ENCODE data around the gene CACNA1A.

The CACNA1A gene

DNA sequence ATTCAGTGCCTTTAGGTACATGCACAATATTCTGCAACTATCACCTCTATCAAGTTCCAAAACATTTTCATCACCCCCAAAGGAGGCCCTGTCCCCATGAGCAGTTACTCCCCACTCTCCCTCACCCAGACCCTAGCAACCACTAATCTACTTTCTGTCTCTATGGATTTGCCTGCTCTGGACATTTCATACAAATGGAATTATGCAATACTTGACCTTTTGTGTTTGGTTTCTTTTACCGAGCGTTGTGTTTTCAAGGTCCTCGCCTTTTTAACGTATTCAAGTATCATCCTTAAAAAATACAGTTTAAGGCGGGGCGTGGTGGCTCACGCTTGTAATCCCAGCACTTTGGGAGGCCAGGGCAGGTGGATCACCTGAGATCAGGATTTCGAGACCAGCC is 196.4 kb downstream of the CACNA1A start:
- no peak for DNase-seq (ENCODE audit: low spot score)

DNA sequence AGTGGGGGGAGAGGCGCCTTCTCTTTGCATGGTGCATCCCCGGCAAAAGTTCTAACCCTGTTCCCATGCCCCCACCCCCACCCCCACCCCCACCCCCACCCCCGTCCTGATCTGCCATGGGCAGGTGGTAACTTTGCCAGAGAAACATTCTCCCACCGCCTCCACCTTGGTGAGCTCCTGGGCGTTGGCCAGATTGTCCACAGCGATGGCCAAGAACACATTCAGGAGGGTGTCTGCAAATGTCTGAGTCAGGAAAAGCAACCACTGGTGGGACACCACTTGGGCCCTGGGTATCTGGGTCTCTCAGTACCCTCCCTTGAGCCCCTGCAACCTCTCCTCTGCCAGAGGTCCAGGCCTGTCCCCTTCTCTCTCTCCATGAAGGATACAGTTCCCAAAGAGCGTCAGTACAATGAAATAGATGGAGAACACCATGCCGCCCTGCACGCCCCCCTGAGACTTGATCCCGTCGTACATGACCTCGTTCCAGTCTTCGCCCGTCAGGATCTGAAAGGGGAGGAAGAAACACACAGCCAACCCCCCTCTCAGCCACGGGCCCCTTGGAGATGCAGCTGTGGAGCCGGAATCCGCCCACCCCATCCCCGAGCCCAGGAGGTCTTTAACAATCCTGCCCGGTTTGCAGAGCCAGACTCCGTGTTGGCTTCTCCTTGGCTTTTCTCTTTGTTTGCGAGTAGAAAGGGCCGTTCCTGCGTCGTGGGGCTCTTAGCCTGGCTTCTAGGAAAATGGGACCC is 202.7 kb downstream of the CACNA1A start:
- no peak for DNase-seq (ENCODE audit: low spot score)

DNA sequence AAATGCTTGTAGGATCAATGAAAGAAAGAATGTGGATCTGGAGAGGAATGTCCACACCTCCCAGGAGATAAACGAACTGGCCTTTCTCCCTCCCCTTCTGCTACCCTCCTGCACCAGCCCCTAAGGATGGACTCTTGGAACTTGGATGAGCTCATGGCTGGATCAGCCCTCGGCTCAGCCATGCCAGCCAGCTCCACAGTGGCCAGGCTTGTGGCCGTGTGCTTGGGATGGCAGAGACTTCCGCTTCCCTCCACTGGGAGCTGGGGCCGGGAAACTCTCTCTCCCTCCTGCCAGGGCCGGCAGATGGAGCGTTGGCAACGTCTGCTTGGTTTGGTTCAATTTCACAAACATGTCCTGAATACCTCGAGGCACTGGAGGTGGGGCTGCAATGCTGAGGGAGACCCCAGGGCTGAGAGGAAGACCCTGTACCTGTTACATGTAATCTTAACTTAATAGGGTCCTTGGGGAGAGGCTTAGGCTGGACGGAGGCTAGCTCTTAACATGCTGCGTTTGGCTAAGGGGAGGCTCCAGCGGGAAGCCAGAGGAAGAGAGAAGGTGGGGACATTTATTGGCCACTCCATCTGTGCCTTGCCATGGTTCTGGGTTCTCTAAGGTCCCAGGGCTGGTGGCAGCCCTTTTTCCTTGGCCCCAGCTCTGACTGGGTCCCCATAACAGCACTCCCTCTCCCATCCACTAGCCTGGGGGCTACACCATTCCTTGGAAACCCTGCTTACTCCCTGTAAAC is 203.6 kb downstream of the CACNA1A start:
- no peak for DNase-seq (ENCODE audit: low spot score)

DNA sequence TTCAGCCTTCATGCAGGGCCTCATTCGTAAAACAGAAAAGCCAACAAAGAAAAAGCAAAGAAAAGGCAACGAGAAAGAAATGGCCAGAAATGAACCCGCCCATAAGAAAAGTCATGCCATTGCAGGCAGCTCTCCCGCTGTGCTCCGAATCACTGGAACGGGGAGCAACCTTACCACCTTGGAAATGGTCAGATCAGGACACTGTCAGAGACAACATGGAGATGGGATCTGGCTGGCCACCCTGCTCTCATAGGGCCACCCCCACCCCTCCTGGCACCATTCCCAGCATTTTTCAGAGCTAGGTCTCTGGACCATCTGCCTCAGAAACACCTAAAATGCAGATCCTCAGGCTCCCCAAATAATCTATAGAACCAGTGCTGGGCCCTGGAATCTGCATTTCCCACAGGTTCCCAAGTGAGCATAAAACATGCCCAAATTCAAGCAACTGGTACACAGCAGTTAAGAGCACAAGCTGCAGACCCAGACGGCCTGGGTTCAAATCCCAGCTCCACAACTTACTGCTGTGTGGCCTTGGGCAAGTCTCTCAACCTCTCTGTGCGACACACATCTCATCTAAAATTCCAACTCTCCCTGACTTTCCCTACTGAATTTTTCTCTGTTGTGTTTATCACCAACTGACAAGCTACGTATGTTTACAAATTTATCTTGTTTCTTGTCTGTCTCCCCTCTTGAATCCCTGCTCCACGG is 204.5 kb downstream of the CACNA1A start:
- DNase-seq (ENCODE audit: low spot score): no peak

DNA sequence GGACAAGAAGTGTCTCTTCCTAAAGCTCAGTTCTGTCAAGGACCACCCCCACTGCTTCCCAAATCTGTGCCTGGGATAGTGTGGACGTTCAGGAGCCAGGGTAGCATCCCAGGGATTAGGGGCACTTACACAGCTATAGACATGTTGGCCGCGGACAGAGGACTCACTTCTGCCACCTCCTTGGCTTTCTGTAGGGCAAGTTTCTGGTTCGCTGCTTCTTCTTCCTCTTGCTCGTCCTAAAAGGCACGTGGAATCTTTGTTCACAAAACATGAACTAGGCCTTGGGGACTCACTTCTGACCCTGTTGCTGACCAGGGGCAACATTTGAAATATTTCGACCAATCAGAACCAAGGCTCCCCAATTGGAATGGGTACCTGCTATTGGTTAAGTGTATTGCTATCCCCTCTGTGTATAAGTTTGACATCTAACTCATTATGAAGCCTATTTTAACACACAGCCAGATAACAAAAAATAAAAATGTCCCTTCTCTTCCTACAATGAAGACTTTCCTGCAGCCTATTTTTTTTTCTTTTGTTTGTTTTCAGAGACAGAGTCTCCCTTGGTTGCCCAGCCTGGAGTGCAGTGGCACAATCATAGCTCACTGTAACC is 205.8 kb downstream of the CACNA1A start:
- DNase-seq (ENCODE audit: low spot score): no peak

DNA sequence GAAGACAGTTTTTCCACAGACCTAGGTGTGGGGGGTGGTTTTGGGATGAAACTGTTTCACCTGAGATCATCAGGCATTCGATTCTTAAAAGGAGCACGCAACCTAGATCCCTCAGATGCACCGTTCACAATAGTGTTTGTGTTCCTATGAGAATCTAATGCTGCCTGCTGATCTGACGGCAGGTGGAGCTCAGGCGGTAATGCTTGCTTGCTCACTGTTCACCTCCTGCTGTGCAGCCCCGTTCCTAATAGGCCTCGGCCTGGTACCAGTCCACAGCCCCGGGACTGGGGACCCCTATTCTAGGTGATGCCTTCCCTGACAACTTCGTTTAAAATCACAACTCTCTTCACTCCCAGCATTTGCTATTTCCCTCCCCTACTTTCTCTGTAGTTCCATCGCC is 206.4 kb downstream of the CACNA1A start:
- no peak for DNase-seq (ENCODE audit: low spot score)

DNA sequence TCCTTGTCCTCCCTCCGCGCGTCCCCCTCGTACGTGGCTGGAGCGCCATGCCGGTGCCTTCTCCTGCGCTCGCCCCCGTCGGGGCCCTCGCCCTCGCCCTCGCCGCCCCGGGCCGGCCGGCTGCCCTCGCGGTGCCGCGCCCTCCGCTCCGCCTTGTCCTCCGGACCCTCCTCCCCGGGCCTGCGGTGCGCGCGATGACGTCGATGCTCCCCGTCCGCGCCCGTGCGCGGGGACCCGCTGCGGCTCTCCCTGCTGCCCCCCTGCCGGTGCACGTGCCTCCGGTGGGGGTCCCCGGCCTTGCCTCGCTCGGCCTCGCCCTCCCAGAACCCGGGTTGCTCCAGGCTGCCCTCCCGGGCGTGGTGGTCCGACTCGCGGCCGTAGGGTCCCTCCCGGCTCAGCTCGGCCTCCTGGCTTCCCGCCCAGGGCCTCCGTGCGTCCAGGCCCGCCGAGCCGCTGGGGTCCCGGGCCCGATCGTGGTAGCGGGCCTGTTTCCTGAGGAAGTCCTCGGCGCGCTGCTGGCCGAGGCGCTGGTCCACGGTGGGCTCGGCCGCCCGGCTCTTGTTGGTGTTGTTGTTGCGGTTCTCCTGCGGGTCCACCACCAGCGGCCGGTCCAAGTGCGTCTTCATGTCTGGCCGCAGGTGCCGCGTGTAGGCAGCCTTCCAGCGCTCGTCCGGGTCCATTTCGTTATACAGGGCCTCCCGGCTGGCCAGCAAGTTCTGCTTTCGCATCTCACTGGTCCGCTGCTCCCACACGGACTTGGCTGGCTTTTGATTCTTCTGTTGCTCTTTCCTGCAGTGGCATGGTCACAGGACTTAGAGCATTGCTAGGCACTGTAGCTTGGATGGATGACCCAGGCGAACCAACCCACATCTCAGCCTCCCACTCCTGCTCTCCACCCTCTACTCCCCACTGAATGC is 207.5 kb downstream of the CACNA1A start:
- DNase-seq (ENCODE audit: low spot score): no peak

DNA sequence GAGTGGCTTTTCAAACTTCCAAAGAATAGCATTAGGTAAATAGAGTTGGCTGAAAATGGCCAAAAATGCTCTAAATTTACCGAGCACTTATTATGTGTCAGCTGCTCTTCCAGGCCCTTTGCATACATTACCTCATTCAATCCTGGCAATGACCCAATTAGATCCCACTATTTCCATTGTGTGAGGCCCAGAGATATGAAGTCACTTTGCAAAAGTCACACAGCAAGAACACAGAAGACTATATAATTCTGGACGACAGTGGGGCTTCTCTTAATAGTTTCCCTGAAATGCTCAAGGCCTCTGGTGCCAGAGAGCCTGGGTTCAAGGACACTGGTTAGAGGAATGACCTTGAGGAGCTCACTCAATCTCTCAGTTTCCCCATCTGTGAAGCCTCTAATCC is 209.3 kb downstream of the CACNA1A start:
- no peak for DNase-seq (ENCODE audit: low spot score)

DNA sequence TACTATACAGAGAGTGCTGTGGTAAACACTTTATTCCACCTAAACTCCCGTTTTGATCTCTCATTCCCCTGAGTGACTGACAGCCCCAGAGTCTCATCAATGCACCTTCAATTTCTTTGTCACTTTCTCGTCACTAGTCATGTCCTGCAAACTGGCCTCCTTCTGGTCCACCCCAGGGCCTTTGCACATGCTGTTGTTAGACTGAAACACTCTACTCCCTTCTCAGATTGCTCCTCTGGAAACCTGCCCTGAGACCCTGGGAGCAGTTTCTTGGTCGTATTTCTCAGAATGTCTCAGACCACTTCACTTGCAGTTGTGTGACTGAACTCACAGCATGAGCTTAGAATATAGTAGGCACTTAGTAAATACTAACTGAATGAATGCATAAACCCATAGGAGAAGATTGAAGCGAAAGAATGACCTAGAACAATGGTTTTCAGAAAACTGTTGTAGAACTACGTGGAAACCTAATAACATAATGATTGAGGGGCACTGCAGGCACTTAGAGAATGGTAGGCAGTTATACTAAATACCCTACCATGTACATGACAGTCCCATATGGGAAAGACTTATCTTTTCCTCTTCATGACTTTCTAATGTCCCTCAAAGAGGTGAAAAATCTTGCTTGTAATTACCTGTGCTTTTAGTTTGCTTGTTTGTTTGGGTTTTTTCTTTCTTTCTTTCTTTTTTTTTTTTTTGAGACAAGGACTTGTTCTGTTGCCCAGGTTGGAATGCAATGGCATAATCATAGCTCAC is 211.3 kb downstream of the CACNA1A start:
- no peak for DNase-seq (ENCODE audit: low spot score)

DNA sequence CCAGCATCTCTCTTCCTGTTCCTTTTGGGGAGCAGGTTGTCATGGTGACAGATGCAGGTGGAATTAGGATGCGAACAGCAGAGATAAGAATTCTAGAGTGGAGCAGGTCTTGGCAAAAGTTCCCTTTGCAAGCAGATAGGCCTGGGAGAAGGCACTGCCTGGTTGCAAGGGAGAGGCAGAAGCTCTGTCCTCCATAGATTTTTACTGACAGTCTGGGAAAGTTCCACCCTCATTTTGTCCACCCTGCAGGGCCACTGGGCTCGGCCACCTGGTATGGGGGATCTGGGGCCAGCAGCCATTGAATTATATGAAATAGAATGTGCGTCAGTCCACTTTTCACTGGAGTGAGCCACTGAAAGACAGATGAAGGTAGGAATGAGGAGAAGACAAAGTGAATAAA is 214.4 kb downstream of the CACNA1A start:
- DNase-seq (ENCODE audit: low spot score): no peak

DNA sequence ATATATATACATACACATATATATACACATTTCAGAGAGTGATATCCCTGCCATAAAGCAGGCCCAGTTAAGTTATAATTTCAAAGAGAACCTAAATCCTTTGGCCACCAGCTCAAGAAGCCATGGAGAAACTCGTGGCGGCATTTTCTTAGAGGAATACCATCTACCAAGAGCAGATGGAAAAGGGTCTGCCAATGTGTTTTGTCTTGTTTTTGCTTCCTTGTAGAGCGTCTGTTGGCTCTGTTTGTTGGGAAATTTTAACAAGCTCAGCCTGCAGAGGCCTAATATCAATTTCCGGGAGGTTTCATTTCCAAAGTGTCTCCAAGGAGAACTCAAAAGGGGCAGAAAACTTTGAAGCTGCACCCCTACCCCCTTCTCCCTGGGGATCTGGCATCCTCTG is 215.5 kb downstream of the CACNA1A start:
- DNase-seq (ENCODE audit: low spot score): no peak

DNA sequence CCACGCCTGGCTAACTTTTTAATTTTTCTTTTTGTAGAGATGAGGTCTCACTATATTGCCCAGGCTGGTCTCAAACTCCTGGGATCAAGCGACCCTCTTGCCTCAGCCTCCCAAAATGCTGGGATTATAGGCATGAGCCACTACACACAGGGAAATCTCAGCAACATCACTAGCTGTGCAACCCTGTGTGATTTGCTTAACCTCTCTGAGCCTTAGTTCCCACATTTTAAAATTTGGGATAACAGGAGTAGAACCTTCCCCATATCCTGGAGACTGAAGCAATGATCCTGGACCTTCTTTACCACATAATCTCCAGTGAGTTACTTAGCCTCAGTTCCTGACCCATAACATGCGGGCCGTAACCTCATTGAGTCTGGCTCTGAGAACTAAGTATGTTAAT is 217.0 kb downstream of the CACNA1A start:
- no peak for DNase-seq (ENCODE audit: low spot score)

DNA sequence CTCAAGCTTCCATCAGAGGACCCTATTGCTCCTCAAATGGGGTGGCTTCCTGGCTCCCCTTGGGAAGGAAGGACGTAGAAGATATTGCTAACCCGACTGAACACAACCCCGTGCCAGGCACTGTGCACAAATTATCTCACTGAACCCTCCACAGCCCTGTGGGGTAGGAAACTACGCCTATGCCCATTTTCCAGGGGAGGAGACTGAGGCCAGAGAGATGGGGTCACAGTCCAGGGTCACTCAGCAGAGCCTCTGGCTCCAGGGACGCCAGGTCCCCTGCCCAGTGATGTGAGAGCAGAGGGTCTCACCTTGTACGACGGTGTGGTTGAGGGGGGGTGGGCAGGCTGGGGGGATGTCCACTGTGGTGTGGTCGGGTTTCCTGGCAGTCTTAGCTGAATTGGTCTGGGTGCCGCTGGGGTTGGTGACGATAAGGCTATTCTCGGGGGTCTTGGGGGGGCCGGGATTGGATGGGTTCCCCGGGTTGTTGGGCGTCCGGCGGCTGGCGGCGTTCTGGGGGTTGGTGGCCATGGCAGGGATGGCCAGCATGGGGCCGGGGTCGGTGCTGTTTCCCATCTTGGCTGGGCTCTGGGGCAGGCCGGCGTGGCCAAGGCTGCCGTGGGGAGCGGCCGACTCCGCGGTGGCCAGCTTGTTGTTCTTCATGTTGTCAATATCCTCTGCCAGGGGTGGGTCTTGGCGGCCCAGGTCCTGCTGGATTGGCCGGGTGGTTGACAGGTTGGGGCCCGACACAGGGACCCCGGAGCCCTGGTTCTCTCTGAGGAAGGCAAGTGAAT is 219.9 kb downstream of the CACNA1A start:
- DNase-seq (ENCODE audit: low spot score): no peak

DNA sequence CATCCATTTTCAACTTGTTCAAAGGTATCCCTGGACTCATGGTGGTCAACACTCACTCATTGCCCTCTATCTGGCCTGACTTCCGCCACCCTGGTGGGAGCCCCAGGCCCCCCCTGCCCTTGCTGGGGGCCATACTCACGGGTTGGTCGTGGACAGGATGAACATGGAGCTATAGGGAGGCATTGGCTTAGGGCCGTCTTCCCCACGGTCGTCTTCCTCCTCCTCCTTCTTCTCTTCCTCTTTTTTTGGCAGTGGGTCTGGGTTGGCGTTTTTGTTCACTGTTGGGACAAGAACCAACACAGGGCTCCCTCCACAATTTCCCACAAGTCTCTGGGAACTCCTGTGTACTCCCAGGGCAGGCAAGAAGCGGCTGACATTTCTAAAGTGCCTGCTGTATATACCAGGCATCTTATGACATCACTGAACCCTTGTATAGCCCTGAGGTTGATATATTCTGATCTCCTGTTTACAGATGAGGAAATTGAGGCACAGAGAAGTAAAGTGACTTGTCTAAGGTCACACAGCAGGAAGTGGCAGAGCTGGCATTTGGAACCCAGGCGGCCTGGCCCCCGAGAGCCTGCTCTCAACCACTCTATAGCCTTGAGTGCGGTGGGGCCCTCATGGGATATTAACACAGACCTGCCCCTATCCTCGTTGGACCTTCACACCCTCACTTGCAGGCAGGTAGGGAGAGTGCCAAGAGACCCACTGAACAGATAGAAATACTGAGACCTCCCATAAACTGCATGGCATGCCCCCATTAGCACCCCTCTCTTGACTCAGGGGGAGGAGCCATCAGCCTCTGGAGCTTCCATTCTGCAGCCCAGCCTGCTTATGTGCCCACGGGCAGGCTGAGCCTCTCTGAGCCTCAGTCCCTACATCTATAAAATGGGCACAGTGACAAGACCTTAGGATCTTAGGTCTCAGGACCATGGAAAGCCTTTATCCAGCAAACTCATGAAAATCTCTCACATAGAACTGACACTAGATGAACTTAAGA is 221.1 kb downstream of the CACNA1A start:
- no peak for DNase-seq (ENCODE audit: low spot score)

DNA sequence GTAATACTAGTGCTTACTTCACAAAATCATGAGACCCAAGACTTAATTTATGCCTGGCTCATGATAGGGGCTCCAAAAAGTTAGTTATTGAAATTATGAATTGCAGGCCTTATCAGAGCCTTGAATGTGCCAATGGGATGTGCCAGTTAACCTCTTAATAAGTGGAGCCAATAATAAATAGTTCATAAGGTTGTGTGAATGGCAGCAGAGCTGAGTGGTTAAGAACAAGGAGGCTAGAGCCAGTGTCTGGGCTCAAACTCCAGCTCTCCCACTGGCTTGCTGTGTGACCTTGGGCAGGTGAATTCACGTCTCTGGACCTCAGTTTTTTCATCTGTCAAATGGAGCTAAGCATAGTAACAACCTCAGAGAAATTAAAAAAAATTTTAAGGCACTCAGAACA is 222.4 kb downstream of the CACNA1A start:
- DNase-seq (ENCODE audit: low spot score): no peak

DNA sequence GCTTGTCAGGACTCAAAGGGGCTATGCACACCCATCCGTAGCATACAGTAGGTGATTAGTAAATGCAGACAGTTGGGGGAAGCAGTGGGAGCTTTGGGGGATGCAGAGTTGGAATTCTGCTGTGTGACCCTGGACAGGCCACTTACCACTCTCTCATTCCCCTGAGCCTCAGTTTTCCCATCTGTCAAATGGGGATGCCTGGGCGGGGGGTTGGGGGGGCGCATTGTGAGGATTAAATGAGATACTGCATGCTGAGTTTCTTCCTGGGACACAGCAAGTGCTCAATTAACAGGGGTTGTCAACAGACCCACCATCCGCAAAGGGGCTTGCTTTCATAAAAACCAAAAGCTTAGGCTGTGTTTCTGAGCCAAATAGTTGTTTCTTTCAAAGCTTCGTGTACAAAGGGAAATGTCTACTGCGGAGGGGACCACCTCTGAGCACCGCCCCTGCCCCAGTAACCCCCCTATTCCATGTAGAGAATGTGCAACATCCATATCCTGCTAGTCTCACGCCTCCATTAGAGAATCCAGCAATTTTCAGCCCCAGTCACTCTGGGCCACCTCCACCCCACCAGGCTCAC is 223.7 kb downstream of the CACNA1A start:
- DNase-seq (ENCODE audit: low spot score): no peak

DNA sequence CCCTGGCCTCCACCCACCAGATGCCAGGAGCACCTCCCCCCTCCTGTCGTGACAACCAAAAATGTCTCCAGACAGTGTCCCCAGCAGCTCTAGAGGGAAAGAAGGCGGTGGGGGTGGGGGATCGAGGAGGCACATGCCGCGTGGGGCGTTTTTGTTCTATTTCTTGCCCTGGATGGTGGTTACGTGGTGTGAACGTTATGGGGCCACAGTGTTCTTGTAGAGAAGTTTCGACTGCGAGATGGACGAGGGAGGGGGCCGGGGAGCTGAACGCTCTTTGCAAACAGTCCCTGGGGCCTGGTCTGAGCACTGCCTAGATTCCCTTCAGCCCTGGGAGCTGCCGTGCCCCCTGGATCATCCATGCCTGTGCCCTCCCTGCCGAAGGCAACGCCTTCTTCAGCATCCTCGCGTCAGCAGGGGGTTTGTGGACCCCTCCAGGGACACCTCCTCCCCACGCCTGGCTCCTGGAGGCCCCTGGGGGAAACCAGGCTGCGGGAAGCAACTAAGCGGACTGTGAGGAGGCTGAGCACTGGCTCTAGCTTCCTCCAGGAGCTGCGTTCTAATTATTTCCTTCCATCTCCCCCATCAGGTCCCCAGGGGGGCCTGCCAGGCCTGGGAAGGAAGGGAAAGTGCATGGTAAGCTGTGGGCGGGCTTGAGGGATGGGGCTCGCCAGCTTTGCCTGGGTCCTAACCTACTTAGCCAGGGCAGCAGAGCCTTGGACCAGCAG is 224.6 kb downstream of the CACNA1A start:
- DNase-seq (ENCODE audit: low spot score): peak; percentile 47
